Frontal cortex (tissue), 4 donors: Measurements from ENCODE around the gene HOXD4. TPM values are rescaled to one million over a fixed set of nuclear protein-coding genes. Genes with fewer than 3 reads are reported as not detected.
A peak's percentile ranks its signal among the peaks of the same experiment; 100 is the strongest.

Experiments used
- DNase-seq, 2 donors: peaks; one replicate each; pipeline ENCODE4 v3.0.0; 2012; ENCODE audit warnings: low spot score in 2 of 2
- FAIRE-seq: peaks from 2 replicates; lab custom pipeline; 2012; peaks lifted over from hg19 to GRCh38; lab: Jason Lieb, UNC
- small RNA-seq: library from RNA; depleted of rRNA; stranded (forward); fragments of <200 nt; gene quantifications from one replicate; pipeline ENCODE3, GENCODE V24; 2014
- total RNA-seq: library from RNA; depleted of rRNA; stranded (reverse); fragments of >200 nt; gene quantifications from one replicate; pipeline ENCODE4 v1.2.3, GENCODE V29; 2014
- donor health status: control.
- donor health status: control.
- donor health status: control.

HOXD4 gene
- total RNA-seq, 1 donor from 2014 or later, result not detected

- DNase-seq (no peak), FAIRE-seq (no peak)
Observed at GRCh38 chr2:176181551-176181950, 30.2 kb downstream of the HOXD4 start.

GRCh38 chr2:176182671-176183070, 31.3 kb downstream of the HOXD4 start:
- DNase-seq (no peak), FAIRE-seq (no peak)

GRCh38 chr2:176184749-176185148, 33.4 kb downstream of the HOXD4 start:
- DNase-seq (no peak), FAIRE-seq (no peak)

- DNase-seq (no peak), FAIRE-seq (no peak)
Observed at GRCh38 chr2:176186024-176186423, 34.7 kb downstream of the HOXD4 start.

- DNase-seq, result peak in 1 of 2 donors; percentile 24
Observed at GRCh38 chr2:176187200-176187898, 36.0 kb downstream of the HOXD4 start.

GRCh38 chr2:176187899-176188773, 36.8 kb downstream of the HOXD4 start, which contains the start of gene HOXD1:
Gene HOXD1 (plus strand): TSS chr2:176188668. CDS start chr2:176188802, 134 bp downstream.
- FAIRE-seq, result no peak
- peak; percentile 65 to 87 for DNase-seq

More at GRCh38 chr2:176187200-176187898, 36.0 kb downstream of the HOXD4 start:
- FAIRE-seq, result no peak

- FAIRE-seq, result no peak
Observed at GRCh38 chr2:176188774-176189680, 37.7 kb downstream of the HOXD4 start.

GRCh38 chr2:176189681-176190641, 38.6 kb downstream of the HOXD4 start:
- FAIRE-seq, result no peak

More at GRCh38 chr2:176188774-176189680, 37.7 kb downstream of the HOXD4 start:
- DNase-seq, result no peak

GRCh38 chr2:176192351-176192750, 41.0 kb downstream of the HOXD4 start:
- DNase-seq (no peak), FAIRE-seq (no peak)

More at GRCh38 chr2:176189681-176190641, 38.6 kb downstream of the HOXD4 start:
- no peak for DNase-seq

- no peak for DNase-seq
- no peak for FAIRE-seq
Observed at GRCh38 chr2:176193048-176193447, 41.7 kb downstream of the HOXD4 start.

GRCh38 chr2:176199902-176200301, 48.6 kb downstream of the HOXD4 start:
- DNase-seq (no peak), FAIRE-seq (no peak)

- no peak for FAIRE-seq
- DNase-seq, result no peak
Observed at GRCh38 chr2:176200971-176201370, 49.6 kb downstream of the HOXD4 start.

GRCh38 chr2:176202491-176202890, 51.1 kb downstream of the HOXD4 start:
- no peak for FAIRE-seq
- DNase-seq, result no peak

Small RNA genes within 50 kb of the gene (small RNA-seq; reads per million reads assigned to genes)
- gene MIR10B, result 42.0 reads per million, percentile 97 among the genes with 10 or more reads in this experiment

Other genes with a start within 250 kb of the HOXD4 start
- gene LNPK, start 149.3 kb upstream of the HOXD4 start, total RNA-seq, result 62.8 TPM
- gene EVX2, start 67.6 kb upstream of the HOXD4 start, total RNA-seq, result not detected
- not detected for gene HOXD13, start 58.8 kb upstream of the HOXD4 start, total RNA-seq
- not detected for gene HOXD12, start 51.8 kb upstream of the HOXD4 start, total RNA-seq
- not detected for gene HOXD11, start 44.3 kb upstream of the HOXD4 start, total RNA-seq
- not detected for gene HOXD10, start 34.8 kb upstream of the HOXD4 start, total RNA-seq
- not detected for gene HOXD9, start 28.8 kb upstream of the HOXD4 start, total RNA-seq
- gene HOXD8, start 21.8 kb upstream of the HOXD4 start, total RNA-seq, result not detected
- gene HOXD3, start 5.8 kb downstream of the HOXD4 start, total RNA-seq, result not detected
- gene HOXD1, start 37.1 kb downstream of the HOXD4 start, total RNA-seq, result not detected
- gene MTX2, start 117.9 kb downstream of the HOXD4 start, total RNA-seq, result 55.4 TPM